OCI-LY3 (cell line): ENCODE data around the gene TECPR2.

ENCODE experiments used
- H2AFZ ChIP-seq: fragments of 200-600, 300-600 bp; shearing (Covaris generic); 2 replicates; pipeline ENCODE4 v1.6.0; 2014; ENCODE audit warnings: antibody characterized with exemption, low read depth, low read length
- H3K27ac ChIP-seq: fragments of 200-600, 300-600 bp; sonication (generic); 2 replicates; pipeline ENCODE4 v1.5.1; 2014; ENCODE audit warnings: mild to moderate bottlenecking, low read length, moderate library complexity, mixed read lengths
- H3K27me3 ChIP-seq: fragments of 200-600, 300-600 bp; sonication (generic); 2 replicates; pipeline ENCODE4 v1.6.1; 2014; ENCODE audit warnings: low read depth, low read length, mixed read lengths
- H3K36me3 ChIP-seq: fragments of 200-600, 300-600 bp; sonication (generic); replicated peaks from 2 replicates; pipeline ENCODE3; 2014; ENCODE audit warnings: low read depth, low read length, mixed read lengths
- H3K4me1 ChIP-seq: fragments of 300-600, 200-600 bp; sonication (generic); 2 replicates; pipeline ENCODE4 v1.6.1; 2014; ENCODE audit warnings: low read length, mixed read lengths
- H3K4me2 ChIP-seq: fragments of 200-600, 300-600 bp; sonication (generic); 2 replicates; pipeline ENCODE4 v1.6.1; 2014; ENCODE audit warnings: low read length, mixed read lengths
- H3K4me3 ChIP-seq: fragments of 300-600, 200-600 bp; sonication (generic); 2 replicates; pipeline ENCODE4 v1.5.1; 2014; ENCODE audit warnings: antibody characterized with exemption, mild to moderate bottlenecking, low read length, moderate library complexity
- H3K79me2 ChIP-seq: fragments of 300-600, 200-600 bp; shearing (Covaris generic); 2 replicates; pipeline ENCODE4 v1.6.1; 2014; ENCODE audit warnings: mild to moderate bottlenecking, low read length, mixed read lengths
- H3K9ac ChIP-seq: fragments of 300-600, 200-600 bp; shearing (Covaris generic); 2 replicates; pipeline ENCODE4 v1.6.0; 2014; ENCODE audit warnings: mild to moderate bottlenecking, low read length, moderate library complexity
- H3K9me3 ChIP-seq: fragments of 200-600, 300-600 bp; shearing (Covaris generic); 2 replicates; pipeline ENCODE4 v1.6.1; 2014; ENCODE audit warnings: low read length, mixed read lengths; ENCODE audit not compliant: insufficient read depth
- H4K20me1 ChIP-seq: fragments of 200-600, 300-600 bp; sonication (generic); 2 replicates; pipeline ENCODE4 v1.6.1; 2016; ENCODE audit warnings: low read length, mixed read lengths; ENCODE audit not compliant: insufficient read depth
- CTCF ChIP-seq: fragments of 200-600, 300-600 bp; sonication (generic); IDR thresholded peaks from 2 replicates; pipeline ENCODE4 v1.5.1; 2014; ENCODE audit warnings: antibody characterized with exemption, low read length, low read depth
- EZH2phosphoT487 ChIP-seq: fragments of 200-600 bp; shearing (Covaris generic); IDR thresholded peaks from 2 replicates; pipeline ENCODE4 v1.6.1; 2018; ENCODE audit warnings: antibody characterized with exemption, mixed run types, low read depth

TECPR2 gene

GRCh38 chr14:102359341-102359740 lies 3.4 kb upstream of the TECPR2 start:
- H4K20me1 ChIP-seq: no peaks in the 10 kb centered on the region
- no peak overlapping the region for H2AFZ ChIP-seq
- no peaks in the 10 kb centered on the region for H3K27me3 ChIP-seq
- no peak overlapping the region for H3K4me3 ChIP-seq
- peaks cover 13% of the 10 kb centered on the region for H3K4me1 ChIP-seq
- no peak overlapping the region for H3K4me2 ChIP-seq
- H3K79me2 ChIP-seq: peaks cover 12% of the 10 kb centered on the region
- no peak overlapping the region for H3K27ac ChIP-seq
- peaks cover 23% of the 10 kb centered on the region for H3K36me3 ChIP-seq
- no peaks in the 10 kb centered on the region for H3K9me3 ChIP-seq
- TF ChIP-seq CTCF: no peak
- no peak for TF ChIP-seq EZH2phosphoT487
- H3K9ac ChIP-seq: no peak overlapping the region

GRCh38 chr14:102360388-102360787 lies 2.4 kb upstream of the TECPR2 start:
- TF ChIP-seq EZH2phosphoT487 (no peak), CTCF (no peak)
- Histone ChIP-seq H3K27me3 (no peaks in the 10 kb centered on the region), H3K4me3 (no peak overlapping the region), H3K27ac (no peak overlapping the region), H3K36me3 (peaks cover 22% of the 10 kb centered on the region), H3K9ac (no peak overlapping the region), H3K4me1 (peaks cover 13% of the 10 kb centered on the region), H3K4me2 (no peak overlapping the region), H3K9me3 (no peaks in the 10 kb centered on the region), H3K79me2 (peaks cover 13% of the 10 kb centered on the region), H2AFZ (no peak overlapping the region), H4K20me1 (no peaks in the 10 kb centered on the region)

GRCh38 chr14:102362084-102362483 lies 657 bp upstream of the TECPR2 start:
- Histone ChIP-seq H3K9me3 (no peaks in the 10 kb centered on the region), H4K20me1 (no peaks in the 10 kb centered on the region), H3K4me2 (peak overlapping the region; percentile 89), H3K4me1 (peaks cover 13% of the 10 kb centered on the region), H3K4me3 (peak overlapping the region; percentile 88), H2AFZ (no peak overlapping the region), H3K9ac (peak overlapping the region; percentile 90), H3K79me2 (peaks cover 13% of the 10 kb centered on the region), H3K36me3 (peaks cover 9% of the 10 kb centered on the region), H3K27ac (peak overlapping the region; percentile 91), H3K27me3 (no peaks in the 10 kb centered on the region)
- TF ChIP-seq CTCF (no peak), EZH2phosphoT487 (no peak)

GRCh38 chr14:102363182-102363943 lies 622 bp downstream of the TECPR2 start:
- Histone ChIP-seq H2AFZ (peak overlapping the region; percentile 5; the same call in 1 of the 2 replicates), H4K20me1 (no peaks in the 10 kb centered on the region), H3K4me1 (peaks cover 18% of the 10 kb centered on the region), H3K9me3 (no peaks in the 10 kb centered on the region), H3K27me3 (no peaks in the 10 kb centered on the region), H3K4me2 (peak overlapping the region; percentile 70), H3K36me3 (peaks cover 2% of the 10 kb centered on the region), H3K9ac (peak overlapping the region; percentile 90), H3K27ac (peak overlapping the region; percentile 21), H3K4me3 (peak overlapping the region; percentile 88), H3K79me2 (peaks cover 13% of the 10 kb centered on the region)
- no peak for TF ChIP-seq EZH2phosphoT487
- no peak for TF ChIP-seq CTCF
